Measurements from ENCODE around the gene KAT7. TPM values are rescaled to one million over a fixed set of nuclear protein-coding genes. Genes with fewer than 3 reads are reported as not detected.

KAT7 gene
- total RNA-seq, 3 donors from 2014 or later (not counting 1 experiment from before 2014, with no cell fraction given), result 195 to 231 (median 213) TPM

DNA sequence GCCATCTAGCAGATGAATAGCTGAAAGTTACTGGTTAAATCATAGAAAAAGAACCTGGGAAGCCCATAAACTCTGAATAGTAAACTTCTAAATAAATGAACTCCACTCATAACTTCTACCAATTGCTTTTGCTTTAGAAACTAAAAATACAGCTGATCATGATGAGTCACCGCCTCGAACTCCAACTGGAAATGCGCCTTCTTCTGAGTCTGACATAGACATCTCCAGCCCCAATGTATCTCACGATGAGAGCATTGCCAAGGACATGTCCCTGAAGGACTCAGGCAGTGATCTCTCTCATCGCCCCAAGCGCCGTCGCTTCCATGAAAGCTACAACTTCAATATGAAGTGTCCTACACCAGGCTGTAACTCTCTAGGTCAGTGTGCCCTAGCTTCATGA lies 9.7 kb downstream of the KAT7 start:
- no peaks in the 10 kb centered on the region for H3K27me3 Mint-ChIP-seq (ENCODE audit: low read depth in 2 of 2)
- WGBS (ENCODE audit: insufficient coverage), result 97% methylated on average over 8 of the region's 8 CpGs
- peak overlapping the region; percentile 46 for H3K4me3 Mint-ChIP-seq
- ATAC-seq (no peak), DNase-seq (no peak)
- intact Hi-C loops (cut with micrococcal nuclease), result no loop called here
- TF ChIP-seq CTCF (IDR thresholded peaks at IDR 0.05), result no peak
- Histone ChIP-seq H3K4me1 (ENCODE audit: control insufficient read depth, insufficient read depth, low read length) (peaks cover 31% of the 10 kb centered on the region), H3K27ac (ENCODE audit: low read length) (no peak overlapping the region), H3K4me3 (ENCODE audit: low read length) (no peak overlapping the region), H3K9me3 (ENCODE audit: control insufficient read depth, insufficient read depth, low read length) (no peaks in the 10 kb centered on the region), H3K27me3 (ENCODE audit: control insufficient read depth, insufficient read depth, low read length) (no peaks in the 10 kb centered on the region), H3K36me3 (ENCODE audit: control insufficient read depth, insufficient read depth, low read length) (peaks cover 73% of the 10 kb centered on the region)
- peak overlapping the region; percentile 68 to 71 for H3K27ac Mint-ChIP-seq
- peaks cover 15% of the 10 kb centered on the region for H3K36me3 Mint-ChIP-seq
- H3K9me3 Mint-ChIP-seq, result no peaks in the 10 kb centered on the region
- peaks cover 44 to 48% of the 10 kb centered on the region in 2 donors for H3K4me1 Mint-ChIP-seq

DNA sequence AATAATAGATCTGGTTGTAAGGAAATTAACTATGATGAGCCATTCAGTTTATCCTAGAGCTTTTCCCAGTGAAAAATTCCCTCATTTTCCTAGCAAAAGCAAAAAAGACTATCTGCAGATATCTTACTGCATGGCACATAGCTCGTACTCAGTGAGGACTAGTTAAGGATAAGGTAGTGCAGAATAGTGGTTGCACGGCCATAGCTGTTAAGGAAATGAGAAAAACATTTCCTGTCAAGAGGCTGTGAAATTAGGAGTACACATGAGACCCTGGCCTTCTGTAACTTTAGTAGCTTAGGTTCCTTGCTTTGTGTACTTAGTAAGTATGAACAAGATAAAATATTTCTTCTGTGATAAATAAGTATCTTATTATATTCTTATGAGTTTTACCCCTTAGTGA lies 10.3 kb downstream of the KAT7 start:
- Mint-ChIP-seq H3K4me3 (peak overlapping the region; percentile 46), H3K36me3 (peaks cover 15% of the 10 kb centered on the region), H3K4me1 (peaks cover 41 to 45% of the 10 kb centered on the region in 2 donors), H3K27ac (peak overlapping the region; percentile 68 to 71), H3K27me3 (ENCODE audit: low read depth in 2 of 2) (no peaks in the 10 kb centered on the region), H3K9me3 (no peaks in the 10 kb centered on the region)
- intact Hi-C loops (cut with micrococcal nuclease), result no loop called here
- ATAC-seq (peak; percentile 71 to 74 (median 73)), DNase-seq (no peak)
- Histone ChIP-seq H3K36me3 (ENCODE audit: control insufficient read depth, insufficient read depth, low read length) (peaks cover 71% of the 10 kb centered on the region), H3K4me1 (ENCODE audit: control insufficient read depth, insufficient read depth, low read length) (peaks cover 31% of the 10 kb centered on the region), H3K27ac (ENCODE audit: low read length) (peak overlapping the region; percentile 31), H3K9me3 (ENCODE audit: control insufficient read depth, insufficient read depth, low read length) (no peaks in the 10 kb centered on the region), H3K27me3 (ENCODE audit: control insufficient read depth, insufficient read depth, low read length) (no peaks in the 10 kb centered on the region), H3K4me3 (ENCODE audit: low read length) (no peak overlapping the region)
- 34% methylated on average over 2 of the region's 2 CpGs for WGBS (ENCODE audit: insufficient coverage)
- no peak for TF ChIP-seq CTCF (IDR thresholded peaks at IDR 0.05)

GRCh38 chr17:49809056-49809455 lies 20.6 kb downstream of the KAT7 start:
- no peak for DNase-seq
- Mint-ChIP-seq H3K4me1 (peaks cover 32% of the 10 kb centered on the region in 2 donors), H3K4me3 (no peak overlapping the region), H3K9me3 (no peaks in the 10 kb centered on the region), H3K27me3 (ENCODE audit: low read depth in 2 of 2) (no peaks in the 10 kb centered on the region), H3K36me3 (peaks cover 50% of the 10 kb centered on the region), H3K27ac (peak overlapping the region; percentile 12 to 28)
- no peak for TF ChIP-seq CTCF (IDR thresholded peaks at IDR 0.05)
- H3K9me3 ChIP-seq (ENCODE audit: control insufficient read depth, insufficient read depth, low read length), result no peaks in the 10 kb centered on the region
- ATAC-seq, result no peak
- intact Hi-C loops (cut with micrococcal nuclease), result no loop called here
- no peaks in the 10 kb centered on the region for H3K4me1 ChIP-seq (ENCODE audit: control insufficient read depth, insufficient read depth, low read length)
- WGBS (ENCODE audit: insufficient coverage), result 90% methylated on average over 4 of the region's 4 CpGs
- peaks cover 79% of the 10 kb centered on the region for H3K36me3 ChIP-seq (ENCODE audit: control insufficient read depth, insufficient read depth, low read length)
- H3K27me3 ChIP-seq (ENCODE audit: control insufficient read depth, insufficient read depth, low read length), result no peaks in the 10 kb centered on the region
- no peak overlapping the region for H3K4me3 ChIP-seq (ENCODE audit: low read length)
- H3K27ac ChIP-seq (ENCODE audit: low read length), result no peak overlapping the region

Measured in natural killer cell (primary cell).